Suppressor macrophage (primary cell): ENCODE measurements around the gene FTSJ3.
"Not testable (repeated sequence)": the region's sequence is repeated elsewhere in the genome, so short reads cannot be mapped to it uniquely, and the experiment has no call there.

ENCODE experiments used
- DNase-seq, 4 experiments: peaks; one replicate each; pipeline ENCODE4 v3.0.0-alpha.2; 2020 to 2022
- total RNA-seq, 17 experiments: gene quantifications; one replicate each; lab custom pipeline; 2026; ENCODE audit warnings: mixed read lengths in 6 of 17, inconsistent platforms in 3 of 17; lab: John Stamatoyannopoulos, UW

Gene FTSJ3
- 16.8 to 74.1 (median 37.3) reads per million in 17 experiments for total RNA-seq

GRCh38 chr17:63827002-63827800, at the start of gene FTSJ3, which contains the start of gene PSMC5:
TSS of gene FTSJ3 (minus strand) at chr17:63827663. CDS start at chr17:63826902, 761 bp downstream.
TSS of gene PSMC5 (plus strand) at chr17:63827431. CDS start at chr17:63827491, 60 bp downstream.
- DNase-seq, result peak; percentile 96 to 98 (median 97)

GRCh38 chr17:63874693-63875092, 47.2 kb upstream of the FTSJ3 start:
- not testable (repeated sequence) for DNase-seq

GRCh38 chr17:63874061-63874626, 46.7 kb upstream of the FTSJ3 start:
- not testable (repeated sequence) for DNase-seq

- DNase-seq, result not testable (repeated sequence)
Observed at GRCh38 chr17:63873577-63873976, 46.1 kb upstream of the FTSJ3 start, which contains the start of gene CSH2. TSS of gene CSH2 (minus strand) at chr17:63873677. CDS start at chr17:63873614, 63 bp downstream.

- not testable (repeated sequence) for DNase-seq
Observed at GRCh38 chr17:63871646-63872365, 44.3 kb upstream of the FTSJ3 start.

GRCh38 chr17:63870292-63870665, 42.8 kb upstream of the FTSJ3 start:
- DNase-seq, result not testable (repeated sequence)

- not testable (repeated sequence) for DNase-seq
Observed at GRCh38 chr17:63869491-63870291, 42.2 kb upstream of the FTSJ3 start.

GRCh38 chr17:63866625-63867024, 39.2 kb upstream of the FTSJ3 start:
- DNase-seq, result peak in 1 of 4 experiments; percentile 25

GRCh38 chr17:63859257-63859656, 31.8 kb upstream of the FTSJ3 start:
- no peak for DNase-seq

- not testable (repeated sequence) for DNase-seq
Observed at GRCh38 chr17:63856425-63856824, 29.0 kb upstream of the FTSJ3 start.

GRCh38 chr17:63855185-63855584, 27.7 kb upstream of the FTSJ3 start:
- no peak for DNase-seq

GRCh38 chr17:63854709-63855108, 27.2 kb upstream of the FTSJ3 start:
- DNase-seq, result no peak

- DNase-seq, result no peak
Observed at GRCh38 chr17:63853260-63853659, 25.8 kb upstream of the FTSJ3 start.

- DNase-seq, result no peak
Observed at GRCh38 chr17:63850401-63850800, 22.9 kb upstream of the FTSJ3 start.

GRCh38 chr17:63848834-63849689, 21.6 kb upstream of the FTSJ3 start:
- DNase-seq, result peak; percentile 98 to 99 (median 98)

GRCh38 chr17:63847525-63848249, 20.2 kb upstream of the FTSJ3 start:
- no peak for DNase-seq

GRCh38 chr17:63845509-63845908, 18.0 kb upstream of the FTSJ3 start:
- no peak for DNase-seq

- DNase-seq, result no peak
Observed at GRCh38 chr17:63843910-63844677, 16.6 kb upstream of the FTSJ3 start.

- DNase-seq, result peak; percentile 74 to 88 (median 84)
Observed at GRCh38 chr17:63843387-63843888, 16.0 kb upstream of the FTSJ3 start.
